HG02938 (cell line): ENCODE measurements around the gene DLX2.
"Not testable (repeated sequence)": the region's sequence is repeated elsewhere in the genome, so short reads cannot be mapped to it uniquely, and the experiment has no call there.

Experiments
- ATAC-seq: cut with Tn5 transposase; IDR thresholded peaks from one replicate; pipeline ENCODE4 v1.9.1; 2021; ENCODE audit warnings: mild to moderate bottlenecking, moderate library complexity; ENCODE audit not compliant: unreplicated experiment

The DLX2 gene

GRCh38 chr2:172102391-172103359, at the start of gene DLX2:
Gene DLX2, minus strand, starts transcription at chr2:172102900. Its CDS starts 362 bp downstream, at chr2:172102538.
- peak; percentile 62 for ATAC-seq

GRCh38 chr2:172147944-172148650, 45.4 kb upstream of the DLX2 start:
- ATAC-seq = no peak

- ATAC-seq = no peak
These were observed 41.1 kb upstream of the DLX2 start for GRCh38 chr2:172143817-172144216.

GRCh38 chr2:172138727-172139126, 36.0 kb upstream of the DLX2 start:
- not testable (repeated sequence) for ATAC-seq

GRCh38 chr2:172137943-172138342, 35.2 kb upstream of the DLX2 start:
- ATAC-seq = no peak

GRCh38 chr2:172137109-172137508, 34.4 kb upstream of the DLX2 start:
- ATAC-seq = no peak

GRCh38 chr2:172135446-172135845, 32.7 kb upstream of the DLX2 start:
- ATAC-seq = no peak

GRCh38 chr2:172134270-172134669, 31.6 kb upstream of the DLX2 start:
- ATAC-seq = no peak

GRCh38 chr2:172131713-172132555, 29.2 kb upstream of the DLX2 start:
- no peak for ATAC-seq

GRCh38 chr2:172129404-172129803, 26.7 kb upstream of the DLX2 start:
- ATAC-seq = no peak

GRCh38 chr2:172128484-172128883, 25.8 kb upstream of the DLX2 start:
- no peak for ATAC-seq

GRCh38 chr2:172120118-172120517, 17.4 kb upstream of the DLX2 start:
- no peak for ATAC-seq

- ATAC-seq = no peak
These were observed 16.4 kb upstream of the DLX2 start for GRCh38 chr2:172119089-172119488.

- no peak for ATAC-seq
These were observed 13.4 kb upstream of the DLX2 start for GRCh38 chr2:172116107-172116506.

- ATAC-seq = no peak
These were observed 11.9 kb upstream of the DLX2 start for GRCh38 chr2:172114579-172114978.

- ATAC-seq = not testable (repeated sequence)
These were observed 11.5 kb upstream of the DLX2 start for GRCh38 chr2:172114176-172114575.

GRCh38 chr2:172113617-172114016, 10.9 kb upstream of the DLX2 start:
- no peak for ATAC-seq

GRCh38 chr2:172109988-172110811, 7.5 kb upstream of the DLX2 start:
- ATAC-seq = no peak

- no peak for ATAC-seq
These were observed 6.7 kb upstream of the DLX2 start for GRCh38 chr2:172109256-172109987.

- ATAC-seq = no peak
These were observed 5.9 kb upstream of the DLX2 start for GRCh38 chr2:172108587-172108930.
